Glomerular visceral epithelial cell (primary cell): ENCODE measurements around the gene TARM1.
A peak's percentile ranks its signal among the peaks of the same experiment; 100 is the strongest.

Source experiments
- DNase-seq: peaks from one replicate; pipeline ENCODE4 v3.0.0-alpha.2; 2016; ENCODE audit errors: extremely low spot score

The TARM1 gene

DNA sequence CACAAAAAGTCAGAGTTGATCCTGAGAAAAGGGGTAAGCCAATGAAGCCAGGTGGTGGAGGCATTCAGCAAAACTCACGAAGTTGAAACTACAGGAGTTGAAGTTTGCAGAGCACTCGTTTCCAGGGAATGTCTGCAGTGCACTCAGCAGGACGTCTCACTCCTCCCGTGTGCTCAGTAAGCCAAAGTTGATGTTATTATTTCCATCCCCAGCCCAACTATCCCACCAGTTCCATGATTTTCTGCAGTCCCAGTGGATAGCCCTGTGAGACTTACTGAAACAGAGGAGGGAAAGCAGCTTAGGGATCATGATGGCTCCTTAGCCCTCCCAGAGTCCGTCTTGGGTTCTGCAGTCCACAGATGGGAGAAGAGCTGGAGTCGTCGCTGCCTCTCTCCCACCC lies at the start of gene TARM1:
Gene TARM1 (minus strand): TSS at position 334 of the 400 bp plus-strand sequence. CDS start 25 bp downstream, at position 309.
- DNase-seq: no peak

DNA sequence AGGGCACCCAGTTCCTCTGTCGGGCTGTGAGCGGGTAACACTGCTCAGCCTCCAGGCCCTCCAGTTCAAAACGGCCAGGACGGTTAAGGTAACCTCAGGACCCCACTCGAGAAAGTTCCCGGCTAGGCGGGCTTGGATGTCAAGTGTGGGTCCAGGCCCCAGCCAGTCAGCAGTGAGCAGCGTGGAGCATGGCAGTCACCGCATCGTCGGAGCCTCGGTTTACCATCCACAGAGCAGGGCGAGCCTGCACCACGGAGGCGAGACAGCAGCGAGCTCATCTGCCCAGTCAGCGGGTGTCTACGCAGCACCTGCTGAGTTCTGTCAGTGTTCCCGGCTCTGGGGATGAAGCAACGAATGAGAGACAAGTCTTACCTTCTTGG lies 48.4 kb upstream of the TARM1 start:
- no peak for DNase-seq

DNA sequence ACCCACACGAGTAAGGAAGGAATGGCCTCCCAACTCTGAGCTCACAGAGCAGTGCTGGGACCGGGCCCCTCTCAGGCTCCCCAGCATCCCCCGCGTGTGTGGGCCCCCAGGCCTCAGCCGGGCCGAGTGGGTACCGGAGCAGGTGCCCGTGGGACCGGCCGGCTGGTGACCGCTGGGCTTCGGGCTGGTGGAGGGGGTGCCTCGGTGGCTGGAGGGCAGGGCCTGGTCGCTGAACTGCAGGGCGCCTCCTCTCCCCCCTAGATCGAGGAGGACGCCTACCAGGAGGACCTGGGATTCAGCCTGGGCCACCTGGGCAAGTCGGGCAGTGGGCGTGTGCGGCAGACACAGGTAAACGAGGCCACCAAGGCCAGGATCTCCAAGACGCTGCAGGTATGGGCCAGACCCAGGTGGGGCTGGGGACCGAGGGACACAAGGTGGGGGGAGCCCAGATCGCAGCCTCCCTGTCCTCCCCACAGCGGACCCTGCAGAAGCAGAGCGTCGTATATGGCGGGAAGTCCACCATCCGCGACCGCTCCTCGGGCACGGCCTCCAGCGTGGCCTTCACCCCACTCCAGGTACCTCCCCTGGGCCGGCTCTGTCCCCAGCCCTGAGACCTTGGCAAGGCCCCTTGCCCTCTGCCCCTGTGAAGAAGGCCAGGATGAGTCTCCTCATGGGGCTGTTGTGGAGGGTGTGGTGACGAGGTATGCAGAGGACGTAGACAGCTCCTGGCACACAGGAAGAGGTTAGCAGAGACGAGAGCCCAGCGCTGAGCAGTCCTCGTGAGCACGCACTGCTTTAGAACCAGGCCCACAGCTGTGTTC lies 47.8 kb upstream of the TARM1 start:
- no peak for DNase-seq

DNA sequence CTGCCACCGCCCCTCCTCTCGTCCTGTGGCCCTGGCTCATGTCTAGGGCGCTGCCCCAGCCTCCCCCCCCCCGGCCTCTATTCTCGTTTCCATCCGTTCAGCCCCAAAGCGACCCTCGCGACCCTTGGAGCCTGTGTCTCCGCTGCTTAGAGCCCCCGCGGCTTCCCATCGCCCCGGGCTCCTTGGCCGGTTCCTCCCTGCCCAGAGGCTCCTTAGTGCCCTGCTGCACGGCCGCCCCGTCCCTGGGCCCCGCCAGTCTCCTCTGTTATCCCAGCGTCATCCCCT lies 47.2 kb upstream of the TARM1 start:
- no peak for DNase-seq

GRCh38 chr19:54127688-54128440 lies 46.7 kb upstream of the TARM1 start:
- DNase-seq: no peak

GRCh38 chr19:54125713-54126112 lies 44.5 kb upstream of the TARM1 start:
- DNase-seq: no peak

GRCh38 chr19:54124393-54124792 lies 43.2 kb upstream of the TARM1 start:
- no peak for DNase-seq

- DNase-seq: no peak
Measured at GRCh38 chr19:54123682-54124081, 42.5 kb upstream of the TARM1 start.

DNA sequence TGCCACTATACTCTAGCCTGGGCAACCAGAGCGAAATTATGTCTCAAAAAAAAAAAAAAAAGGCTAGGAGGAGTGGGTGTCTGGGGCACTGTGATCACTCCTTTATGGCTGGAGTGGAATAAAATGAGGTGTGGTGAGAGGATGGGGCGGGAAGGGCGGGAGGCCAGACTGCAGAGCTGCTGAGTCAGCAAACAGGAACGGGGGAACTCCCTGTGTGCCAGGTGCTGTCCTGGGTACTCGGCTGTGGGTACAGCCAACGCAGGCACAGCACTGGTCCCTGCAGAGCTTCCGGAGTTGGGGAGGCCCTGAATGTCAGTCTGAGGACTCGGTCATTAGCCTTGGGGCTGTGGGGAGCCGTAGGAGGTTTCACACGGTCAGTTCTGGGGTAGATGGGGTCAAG lies 40.1 kb upstream of the TARM1 start:
- no peak for DNase-seq

DNA sequence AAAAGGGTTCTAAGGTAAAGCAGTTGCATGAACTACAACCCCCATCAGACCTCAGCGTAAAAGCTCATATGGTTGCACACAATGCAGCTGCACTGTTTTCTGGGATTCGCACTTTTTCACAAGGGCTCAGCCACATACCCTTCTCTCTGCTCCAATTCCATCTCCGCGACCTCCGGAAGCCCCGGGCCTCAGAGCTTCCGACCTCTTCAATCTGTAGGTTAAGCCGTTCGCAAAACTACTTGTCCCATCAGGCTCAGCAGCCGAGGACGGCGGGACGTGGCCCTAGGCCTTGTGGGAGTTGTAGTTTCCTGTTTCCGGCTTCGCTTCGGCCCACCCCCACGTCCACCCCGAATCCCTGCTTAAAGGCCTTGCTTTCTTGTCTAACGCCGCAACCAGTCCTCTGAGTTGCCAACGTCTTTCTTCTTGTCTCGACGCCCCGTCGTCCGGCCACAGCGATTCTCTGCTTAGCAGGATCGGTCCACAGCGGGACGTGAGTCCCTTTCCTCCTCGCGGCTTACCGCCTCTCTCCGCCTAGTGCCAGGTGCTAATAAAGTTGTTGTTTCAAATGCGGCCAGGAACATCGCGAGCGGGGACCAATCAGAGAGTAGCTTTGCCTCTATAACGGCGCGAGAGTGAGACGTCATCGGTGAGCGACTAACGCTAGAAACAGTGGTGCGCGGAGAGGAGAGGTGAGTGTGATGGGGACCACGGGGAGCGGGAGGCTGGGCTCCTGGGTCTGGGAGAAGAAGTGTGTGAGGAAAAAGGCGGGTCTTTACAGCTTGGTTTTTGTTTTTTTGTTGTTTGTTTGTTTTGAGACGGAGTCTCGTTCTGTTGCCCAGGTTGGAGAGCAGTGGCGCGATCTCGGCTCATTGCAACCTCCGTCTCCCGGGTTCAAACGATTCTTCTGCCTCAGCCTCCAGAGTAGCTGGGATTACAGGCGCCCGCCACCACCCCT lies 34.2 kb upstream of the TARM1 start, which contains the start of the genes PRPF31 and TFPT:
Gene PRPF31 (plus strand): TSS at position 646 of the 955 bp plus-strand sequence. CDS start 2,525 bp downstream, outside the sequence.
Gene TFPT (minus strand): TSS at position 549 of the 955 bp plus-strand sequence. CDS start 388 bp downstream, at position 161.
- peak; percentile 95 for DNase-seq

- peak; percentile 55 for DNase-seq
Measured at GRCh38 chr19:54114340-54115108, 33.4 kb upstream of the TARM1 start.

DNA sequence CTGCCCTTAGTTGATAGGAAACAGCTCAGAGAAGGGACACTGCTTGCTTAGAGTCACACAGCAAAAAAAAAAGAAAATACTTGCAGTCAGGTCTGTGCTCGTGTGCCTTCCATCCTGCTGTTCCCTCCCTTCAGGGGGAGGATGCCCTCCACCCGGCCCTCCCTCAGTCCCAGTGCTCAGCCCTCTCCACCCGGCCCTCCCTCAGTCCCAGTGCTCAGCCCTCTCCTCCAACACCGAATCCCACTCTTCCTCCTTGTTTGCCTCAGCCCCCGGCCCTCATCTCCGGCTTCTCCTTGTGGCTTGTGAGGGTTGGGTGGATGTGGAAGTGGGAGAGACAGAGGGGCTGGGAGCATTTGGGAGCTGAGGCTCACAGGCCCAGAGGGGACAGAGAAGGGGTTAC lies 28.5 kb upstream of the TARM1 start:
- no peak for DNase-seq

GRCh38 chr19:54108496-54108895 lies 27.3 kb upstream of the TARM1 start:
- no peak for DNase-seq

DNA sequence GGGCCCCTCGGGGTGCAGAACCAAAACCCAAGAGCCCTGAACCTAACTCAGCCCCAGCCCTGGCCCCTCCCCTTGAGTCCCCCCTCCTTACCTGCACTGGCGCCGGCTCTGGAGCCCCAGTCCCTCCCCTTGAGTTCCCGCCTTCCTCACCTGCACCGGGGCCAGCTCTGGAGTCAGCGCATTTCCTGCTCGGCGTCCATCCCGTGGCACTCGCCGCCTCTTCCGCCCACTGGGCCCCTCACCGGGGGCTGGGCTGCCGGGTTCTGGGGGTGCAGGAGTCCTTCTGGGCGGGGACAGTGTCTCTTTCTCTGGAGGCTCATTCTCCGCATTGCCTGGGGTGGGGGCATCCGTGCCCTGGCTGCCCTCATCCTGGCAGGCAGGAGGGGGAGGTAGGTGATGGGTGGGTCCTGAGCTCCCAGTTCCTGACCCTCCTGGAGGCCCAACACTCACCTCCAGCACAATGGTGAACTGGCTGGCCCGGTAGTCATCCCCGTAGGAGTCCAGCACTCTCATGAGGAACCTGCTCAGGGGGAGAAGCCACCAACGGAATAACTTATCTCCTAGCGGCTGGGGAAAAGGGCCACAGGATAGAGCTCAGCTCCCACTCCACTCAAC lies 26.8 kb upstream of the TARM1 start:
- DNase-seq: no peak

DNA sequence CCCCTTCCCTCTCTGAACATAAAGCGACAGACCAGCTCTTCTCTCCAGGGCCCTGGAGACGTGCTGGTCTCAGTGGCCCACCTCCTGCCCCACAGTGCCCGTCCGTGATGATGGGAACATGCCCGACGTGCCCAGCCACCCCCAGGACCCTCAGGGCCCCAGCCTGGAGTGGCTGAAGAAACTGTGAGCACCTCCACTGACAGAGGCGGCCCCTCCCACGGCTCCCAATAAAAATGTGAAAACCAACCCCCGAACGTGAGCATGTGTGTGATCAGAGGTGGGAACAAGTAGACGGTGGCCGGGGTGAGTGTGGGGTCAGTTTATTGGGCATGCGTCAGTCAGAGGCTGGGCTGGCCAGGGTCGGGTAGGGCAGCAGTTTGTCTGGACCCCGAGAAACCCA lies 25.6 kb upstream of the TARM1 start:
- DNase-seq: no peak

- DNase-seq: no peak
Measured at GRCh38 chr19:54105796-54106195, 24.6 kb upstream of the TARM1 start.

DNA sequence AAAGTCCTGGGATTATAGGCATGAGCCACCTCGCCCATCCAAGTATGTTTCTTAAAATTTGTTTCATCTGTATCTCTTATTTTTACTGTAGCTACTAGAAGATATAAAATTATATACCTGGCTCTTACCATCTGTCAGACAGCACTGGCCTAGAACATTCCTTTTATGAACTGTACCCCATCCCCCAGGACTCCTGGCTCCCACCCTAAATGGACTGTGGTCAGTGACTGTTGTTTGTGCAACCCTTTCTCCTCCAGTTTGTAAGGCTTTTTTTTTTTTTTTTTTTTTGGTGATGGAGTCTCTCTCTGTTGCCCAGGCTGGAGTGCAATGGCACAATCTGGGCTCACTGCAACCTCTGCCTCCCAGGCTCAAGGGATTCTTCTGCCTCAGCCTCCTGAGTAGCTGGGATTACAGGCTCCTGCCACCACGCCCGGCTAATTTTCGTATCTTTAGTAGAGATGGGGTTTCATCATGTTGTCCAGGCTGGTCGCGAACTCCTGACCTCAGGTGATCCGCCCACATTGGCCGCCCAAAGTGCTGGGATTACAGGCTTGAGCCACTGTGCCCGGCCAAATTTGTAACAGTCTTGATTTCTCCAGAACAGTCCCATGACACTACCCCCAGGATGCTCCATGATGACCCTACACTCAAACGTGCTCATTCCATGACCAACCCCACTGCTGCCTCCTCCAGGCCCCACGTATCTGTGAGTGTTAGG lies 24.0 kb upstream of the TARM1 start:
- no peak for DNase-seq

DNA sequence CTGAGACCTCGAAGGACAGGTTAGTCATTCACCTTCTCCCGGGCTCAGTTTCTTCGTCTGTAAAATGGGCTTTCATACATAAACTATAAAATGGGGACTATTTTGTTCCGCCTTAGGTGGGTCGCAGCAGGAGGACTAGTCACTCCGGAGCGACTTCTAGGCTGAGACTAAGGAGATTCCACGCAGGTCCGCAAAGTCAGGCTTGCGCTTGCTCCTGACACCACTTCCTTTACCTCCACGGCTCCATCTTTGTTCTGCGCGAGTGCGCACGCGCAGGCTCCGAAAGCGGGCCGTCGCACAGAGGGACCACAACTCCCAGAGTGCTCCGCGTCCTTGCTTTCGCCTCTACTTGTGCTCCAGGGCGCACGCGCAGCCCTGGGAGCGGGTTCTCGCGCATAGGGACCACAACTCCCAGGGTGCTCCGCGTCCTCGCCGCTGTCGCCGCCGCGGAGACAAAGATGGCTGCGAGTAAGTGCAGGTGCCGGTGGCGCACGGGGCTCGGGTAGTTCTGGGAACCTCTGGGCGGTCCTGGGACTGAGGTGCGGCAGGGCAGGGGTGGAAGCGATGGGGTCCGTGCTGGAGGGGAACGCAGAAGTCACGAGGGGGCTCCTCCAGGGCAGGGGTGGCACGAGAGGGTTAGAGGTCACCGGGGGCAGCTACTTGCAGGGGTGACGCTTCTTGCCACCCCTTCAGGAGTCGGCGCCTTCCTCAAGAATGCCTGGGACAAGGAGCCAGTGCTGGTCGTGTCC lies 21.4 kb upstream of the TARM1 start, which contains the start of gene NDUFA3:
Gene NDUFA3 (plus strand): TSS at position 435 of the 749 bp plus-strand sequence. CDS start 24 bp downstream, at position 459.
- peak; percentile 99 for DNase-seq

GRCh38 chr19:54100561-54100960 lies 19.4 kb upstream of the TARM1 start, which contains the start of gene OSCAR:
OSCAR (minus strand) TSS chr19:54100803; CDS start chr19:54100792, 11 bp downstream.
- DNase-seq: no peak
